Hepatocyte (in vitro differentiated cells): ENCODE measurements around the gene CNTN4.

Experiments
- CTCF ChIP-seq: fragments of 200-600 bp; sonication (generic); IDR thresholded peaks from 2 replicates; pipeline ENCODE4 v1.5.1; 2016; ENCODE audit warnings: antibody characterized with exemption, mild to moderate bottlenecking; ENCODE audit not compliant: poor library complexity
- EZH2 ChIP-seq: fragments of 200-600 bp; sonication (generic); IDR thresholded peaks from 2 replicates; pipeline ENCODE4 v1.6.1; 2016; ENCODE audit warnings: antibody characterized with exemption, mild to moderate bottlenecking, borderline replicate concordance

DNA sequence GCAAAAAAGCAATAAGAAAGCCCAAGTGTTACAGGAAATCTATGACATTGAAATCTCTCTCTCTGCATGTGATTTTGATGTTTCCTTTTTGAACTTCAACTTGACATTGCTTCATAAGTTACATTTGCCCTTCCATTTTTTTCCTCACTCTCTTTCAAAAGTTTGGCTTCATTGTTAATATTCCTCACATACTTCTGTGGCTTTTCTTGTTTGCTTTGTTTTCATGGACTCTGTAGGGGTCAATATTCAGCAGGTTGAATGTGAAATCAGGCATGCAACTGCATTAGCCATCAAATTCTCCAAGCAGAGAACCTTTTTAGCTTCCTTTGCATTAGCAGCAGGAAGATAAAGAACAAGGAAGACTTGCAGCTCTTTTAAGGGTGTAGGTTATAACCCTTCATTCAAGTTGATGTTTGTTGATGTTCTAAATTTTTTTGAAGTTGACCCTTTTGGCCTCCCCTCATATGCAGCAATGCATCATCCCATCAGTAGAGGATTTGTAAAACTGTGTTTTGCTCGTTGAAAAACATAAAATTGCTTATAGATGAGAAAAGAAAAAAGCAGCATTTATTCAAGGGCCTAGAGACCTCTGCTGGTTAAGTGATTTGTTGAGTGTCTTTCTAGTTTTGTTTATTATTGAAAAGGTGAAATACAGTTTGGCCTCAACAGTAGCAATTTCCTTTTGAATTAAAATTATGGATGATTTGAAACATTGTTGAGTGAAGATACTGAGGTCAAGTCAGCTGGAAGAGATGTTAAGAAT lies 800.1 kb downstream of the CNTN4 start:
- TF ChIP-seq CTCF, result no peak
- TF ChIP-seq EZH2, result no peak
